ENCODE measurements around the gene LRRC2.

Gene LRRC2

DNA sequence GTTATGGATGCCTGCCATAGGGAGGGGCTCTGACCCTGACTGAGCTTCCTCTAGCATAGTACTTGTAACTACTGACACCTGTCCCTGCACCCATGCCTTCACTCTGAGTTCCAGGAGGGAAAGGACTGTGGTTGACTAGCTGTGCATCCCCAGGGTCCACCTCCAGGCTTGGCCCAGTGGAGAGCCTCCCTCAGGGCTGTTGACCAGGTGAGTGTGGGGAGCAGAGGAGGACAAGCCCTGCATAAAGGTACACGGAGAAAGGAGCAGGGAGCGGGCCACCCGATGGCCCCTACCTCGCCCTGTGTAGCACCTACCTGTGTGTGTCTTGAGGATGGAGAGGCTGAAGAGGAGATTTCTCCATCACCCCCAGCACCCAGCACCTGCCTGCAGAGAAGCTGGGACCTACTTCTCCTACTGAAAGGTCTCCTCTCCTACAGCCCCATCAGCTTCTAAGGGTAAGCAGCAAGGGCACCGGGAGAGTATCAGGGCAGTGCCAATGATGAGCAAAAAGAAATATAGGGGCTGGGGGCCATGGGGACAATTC is 94.7 kb downstream of the LRRC2 start:
- no peak for DNase-seq

DNA sequence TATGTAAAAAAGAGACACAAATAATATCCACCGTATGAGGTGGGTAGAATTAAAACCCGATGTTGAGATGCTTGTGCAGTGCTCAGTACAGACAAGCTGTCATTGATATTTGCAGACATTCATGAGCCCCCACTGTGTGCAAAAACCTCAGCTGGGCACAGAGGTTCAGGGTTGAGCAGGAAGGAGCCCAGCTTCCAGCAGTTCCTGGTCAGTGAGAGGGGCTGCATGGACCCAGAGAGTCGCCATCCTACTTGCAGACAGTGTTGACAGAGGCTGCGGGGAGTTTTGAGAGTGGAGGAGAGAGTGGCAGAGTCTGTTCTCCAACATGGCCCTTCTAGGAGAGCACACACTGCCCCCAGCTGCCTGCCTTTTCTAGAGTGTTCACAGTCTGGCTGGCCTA is 95.3 kb downstream of the LRRC2 start:
- DNase-seq = no peak

DNA sequence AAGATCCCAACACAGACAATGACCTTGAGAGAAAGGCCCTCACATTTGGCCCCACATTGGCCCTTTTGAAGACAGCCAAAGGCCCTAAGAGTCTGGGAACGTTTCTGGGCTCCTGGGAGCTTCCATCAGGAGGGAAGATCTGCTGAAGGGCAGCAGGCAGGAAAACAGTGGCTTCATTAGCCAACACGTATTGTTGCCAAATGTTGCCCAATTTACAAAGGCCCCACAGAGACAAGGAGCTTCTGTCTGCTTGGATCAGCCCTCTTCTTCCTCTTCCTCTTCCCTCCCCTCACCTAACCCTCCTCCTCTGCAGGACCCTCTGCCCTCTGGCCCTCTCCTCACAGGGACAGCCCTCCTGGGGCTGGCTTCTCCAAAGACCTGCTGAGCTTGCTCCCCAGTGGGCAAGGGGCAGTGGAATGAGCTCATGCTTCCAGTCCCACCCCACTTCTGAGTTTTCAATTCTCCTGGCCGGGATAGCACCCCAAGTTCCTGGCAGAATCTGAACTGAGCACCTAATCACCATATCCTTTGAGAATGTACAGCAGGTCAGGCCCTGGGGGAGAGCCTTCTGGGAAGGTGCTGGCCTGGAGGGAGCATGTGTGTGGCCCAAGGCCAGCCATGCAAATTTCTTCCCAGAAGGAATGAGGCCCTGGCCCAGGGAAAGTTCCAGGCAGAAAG is 96.3 kb downstream of the LRRC2 start:
- no peak for DNase-seq

DNA sequence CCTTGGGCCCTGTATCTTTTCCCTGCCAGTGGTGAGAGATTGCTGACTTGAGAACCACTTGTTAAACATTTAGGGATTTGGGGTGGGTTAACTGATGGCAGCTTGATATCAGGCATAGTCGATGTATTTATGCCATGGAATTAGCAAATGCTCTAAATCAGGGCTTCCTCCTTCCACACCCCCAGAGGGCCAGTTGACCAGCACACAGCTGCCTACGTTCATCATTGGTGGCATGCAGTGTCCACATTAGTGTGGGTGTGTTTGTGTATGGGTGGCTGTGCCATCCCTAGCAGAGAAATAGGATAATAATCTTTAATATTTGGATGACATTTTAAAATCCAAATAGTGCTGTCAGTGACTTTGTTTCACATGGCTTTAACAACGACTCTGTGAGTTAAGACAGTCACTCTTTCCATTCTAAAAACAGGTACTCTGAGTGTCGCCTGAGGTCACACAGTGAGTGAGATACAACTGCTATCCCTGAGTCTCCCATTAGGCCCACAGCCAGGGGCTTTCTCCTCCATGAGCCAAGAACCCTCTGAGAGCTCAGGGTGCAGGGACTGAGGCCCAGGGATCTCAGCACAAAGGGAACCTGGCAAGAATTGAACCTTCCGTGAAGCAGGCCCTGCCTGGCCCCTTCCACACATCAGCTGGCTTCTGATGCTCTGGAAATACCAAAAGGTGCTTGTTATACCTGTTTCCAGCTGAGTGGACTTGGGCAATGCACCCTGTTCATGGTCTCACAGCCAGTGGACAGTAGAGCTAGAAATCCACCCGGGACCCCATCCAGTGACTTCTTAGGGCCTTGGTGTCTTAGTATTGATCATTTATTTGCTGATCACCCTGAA is 97.1 kb downstream of the LRRC2 start:
- DNase-seq = no peak

DNA sequence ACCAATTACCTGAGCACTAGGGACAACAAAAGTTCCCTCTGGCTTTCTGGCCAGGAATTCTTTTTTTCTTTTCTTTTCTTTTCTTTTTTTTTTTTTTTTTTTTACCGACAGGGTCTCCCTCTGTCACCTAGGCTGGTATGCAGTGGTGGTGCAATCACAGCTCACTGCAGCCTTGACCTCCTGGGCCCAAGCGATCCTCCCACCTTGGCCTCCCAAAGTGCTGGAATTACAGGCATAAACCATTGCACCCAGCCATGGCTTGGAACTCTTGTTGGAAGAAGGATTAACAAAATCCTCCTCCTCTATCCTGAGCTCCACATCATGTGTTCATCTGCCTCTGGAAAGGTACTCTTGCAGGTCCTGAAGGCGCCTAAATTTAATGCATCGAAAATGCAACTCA is 98.5 kb downstream of the LRRC2 start:
- no peak for DNase-seq

DNA sequence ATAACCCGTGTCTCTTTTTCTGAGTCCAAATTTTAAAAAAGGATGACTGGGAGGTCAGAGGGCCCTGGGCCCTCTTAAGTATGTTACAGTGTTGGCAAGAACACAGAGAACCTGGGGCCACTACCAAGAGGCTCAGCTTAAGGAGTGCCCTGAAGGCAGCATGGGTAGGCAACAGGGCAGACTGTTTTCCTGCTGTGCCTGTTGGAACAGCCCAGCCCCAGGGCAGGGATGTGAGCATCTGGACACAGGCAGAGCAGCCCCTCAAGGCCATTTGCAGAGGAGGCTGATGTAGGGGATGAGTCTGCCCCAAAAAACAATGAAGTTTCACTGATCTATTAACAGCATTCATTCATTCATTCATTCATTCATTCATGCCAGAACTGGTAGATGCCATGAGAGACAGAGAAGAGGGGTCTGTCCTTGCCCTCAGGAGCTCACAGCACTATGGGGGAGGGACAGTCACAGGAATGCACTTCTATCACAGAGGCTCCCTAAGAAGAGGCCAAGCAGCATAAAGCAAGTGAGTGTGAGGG is 99.2 kb downstream of the LRRC2 start:
- no peak for DNase-seq

DNA sequence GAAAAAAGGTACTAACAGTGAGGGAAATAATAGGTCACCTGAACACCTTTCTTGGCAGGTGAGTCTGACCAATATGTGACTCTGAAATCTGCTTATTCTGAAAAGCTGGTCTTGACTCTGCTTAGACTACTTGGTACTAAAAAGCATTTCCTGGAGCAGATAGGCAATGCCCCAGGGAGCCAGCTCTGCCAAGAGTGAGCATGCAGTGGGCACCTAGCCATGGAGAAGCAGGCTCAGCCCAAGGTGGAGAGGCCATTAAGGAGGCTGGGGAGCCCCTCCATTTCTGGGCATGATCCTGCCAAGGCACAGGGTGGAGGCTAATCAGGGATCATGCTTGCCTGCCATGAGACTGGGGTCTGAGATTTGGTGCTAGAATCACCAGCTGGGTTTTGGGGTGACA is 99.8 kb downstream of the LRRC2 start:
- DNase-seq = no peak

Measured in DMS153 (cell line).